ENCODE measurements around the gene SEC22C. TPM values are rescaled to one million over a fixed set of nuclear protein-coding genes. Genes with fewer than 3 reads are reported as not detected.

SEC22C gene
- total RNA-seq, 2 donors from 2014 or later: 55.0 to 83.4 TPM

GRCh38 chr3:42502429-42503250, 79.1 kb downstream of the SEC22C start, which contains the start of gene VIPR1:
VIPR1 (plus strand) TSS chr3:42502643; CDS start chr3:42502736, 93 bp downstream.
- ATAC-seq (ENCODE audit: insufficient number of reproducible peaks, low FRiP score, low read depth) (peak; percentile 14), DNase-seq (ENCODE audit: low spot score) (no peak)
- TF ChIP-seq CTCF (IDR thresholded peaks at IDR 0.05): no peak
- Histone ChIP-seq H3K4me1 (ENCODE audit: control insufficient read depth in 1 of 2, low read depth in 2 of 2) (peaks cover 10 to 16% of the 10 kb centered on the region in 2 donors), H3K36me3 (no peaks in the 10 kb centered on the region), H3K27ac (no peak within 1 kb of the TSS), H3K4me3 (peak within 1 kb of the TSS; percentile 68), H3K27me3 (replicated peaks; ENCODE audit: insufficient read depth) (no peaks in the 10 kb centered on the region), H3K9me3 (no peaks in the 10 kb centered on the region)

GRCh38 chr3:42501681-42502428, 79.9 kb downstream of the SEC22C start:
- Histone ChIP-seq H3K9me3 (no peaks in the 10 kb centered on the region), H3K27ac (no peak overlapping the region), H3K36me3 (no peaks in the 10 kb centered on the region), H3K4me3 (peak overlapping the region; percentile 68), H3K27me3 (replicated peaks; ENCODE audit: insufficient read depth) (no peaks in the 10 kb centered on the region), H3K4me1 (ENCODE audit: control insufficient read depth in 1 of 2, low read depth in 2 of 2) (peaks cover 10 to 16% of the 10 kb centered on the region in 2 donors)
- DNase-seq (ENCODE audit: low spot score) (no peak), ATAC-seq (ENCODE audit: insufficient number of reproducible peaks, low FRiP score, low read depth) (peak; percentile 11)
- peak; percentile 66 for TF ChIP-seq CTCF (IDR thresholded peaks at IDR 0.05)

GRCh38 chr3:42501321-42501680, 80.5 kb downstream of the SEC22C start:
- Histone ChIP-seq H3K4me1 (ENCODE audit: control insufficient read depth in 1 of 2, low read depth in 2 of 2) (peaks cover 10 to 16% of the 10 kb centered on the region in 2 donors), H3K27ac (no peak overlapping the region), H3K4me3 (peak overlapping the region; percentile 68), H3K9me3 (no peaks in the 10 kb centered on the region), H3K36me3 (no peaks in the 10 kb centered on the region), H3K27me3 (replicated peaks; ENCODE audit: insufficient read depth) (no peaks in the 10 kb centered on the region)
- DNase-seq (ENCODE audit: low spot score): no peak
- TF ChIP-seq CTCF (IDR thresholded peaks at IDR 0.05): no peak
- ATAC-seq (ENCODE audit: insufficient number of reproducible peaks, low FRiP score, low read depth): no peak

- H3K4me3 ChIP-seq: no peak overlapping the region
Measured at GRCh38 chr3:42500909-42501308, 80.9 kb downstream of the SEC22C start.

More at GRCh38 chr3:42500909-42501308, 80.9 kb downstream of the SEC22C start:
- no peaks in the 10 kb centered on the region for H3K27me3 ChIP-seq (replicated peaks; ENCODE audit: insufficient read depth)
- peaks cover 10 to 16% of the 10 kb centered on the region in 2 donors for H3K4me1 ChIP-seq (ENCODE audit: control insufficient read depth in 1 of 2, low read depth in 2 of 2)
- no peak for TF ChIP-seq CTCF (IDR thresholded peaks at IDR 0.05)
- no peak for ATAC-seq (ENCODE audit: insufficient number of reproducible peaks, low FRiP score, low read depth)
- no peak for DNase-seq (ENCODE audit: low spot score)
- H3K9me3 ChIP-seq: no peaks in the 10 kb centered on the region
- no peaks in the 10 kb centered on the region for H3K36me3 ChIP-seq
- H3K27ac ChIP-seq: no peak overlapping the region

Data from thoracic aorta (tissue), 2 donors.